OCI-LY1 (cell line): ENCODE results near the gene VEGFA.

Source experiments
- H2AFZ ChIP-seq: fragments of 200-600 bp; sonication (generic), shearing (Covaris generic); 2 replicates; pipeline ENCODE4 v1.6.0; 2014; ENCODE audit warnings: antibody characterized with exemption, mild to moderate bottlenecking, low read length
- H3F3A ChIP-seq: fragments of 200-600 bp; sonication (generic), shearing (Covaris generic); 2 replicates; pipeline ENCODE4 v1.6.0; 2014; ENCODE audit warnings: mild to moderate bottlenecking, antibody characterized with exemption, low read length, moderate library complexity; ENCODE audit not compliant: insufficient read depth
- H3K27ac ChIP-seq: fragments of 200-600 bp; sonication (generic); 2 replicates; pipeline ENCODE4 v1.5.1; 2014; ENCODE audit warnings: low read length, mixed run types, mild to moderate bottlenecking, low read depth; ENCODE audit not compliant: poor library complexity, severe bottlenecking
- H3K27me3 ChIP-seq: fragments of 200-600 bp; sonication (generic); 2 replicates; pipeline ENCODE4 v1.6.0; 2014; ENCODE audit warnings: antibody characterized with exemption, mild to moderate bottlenecking, low read length, moderate library complexity; ENCODE audit not compliant: insufficient read depth
- H3K36me3 ChIP-seq: fragments of 200-600 bp; sonication (generic); 2 replicates; pipeline ENCODE4 v1.6.1; 2014; ENCODE audit warnings: mild to moderate bottlenecking, antibody characterized with exemption, low read length, moderate library complexity, mixed read lengths; ENCODE audit not compliant: insufficient read depth
- H3K4me1 ChIP-seq: fragments of 200-600 bp; sonication (generic); 2 replicates; pipeline ENCODE4 v1.5.1; 2014; ENCODE audit warnings: mild to moderate bottlenecking, low read length, moderate library complexity; ENCODE audit not compliant: insufficient read depth, severe bottlenecking
- H3K4me2 ChIP-seq: fragments of 200-600 bp; sonication (generic), shearing (Covaris generic); 2 replicates; pipeline ENCODE4 v1.6.1; 2014; ENCODE audit warnings: low read length
- H3K4me3 ChIP-seq: fragments of 200-600 bp; sonication (generic); 2 replicates; pipeline ENCODE4 v1.5.1; 2014; ENCODE audit warnings: low read length, low read depth, mild to moderate bottlenecking, mixed read lengths; ENCODE audit not compliant: poor library complexity, severe bottlenecking
- H3K79me2 ChIP-seq: fragments of 200-600 bp; shearing (Covaris generic); 2 replicates; pipeline ENCODE4 v1.6.1; 2016; ENCODE audit warnings: mixed run types, low read length, mixed read lengths; ENCODE audit not compliant: insufficient read depth
- H3K9ac ChIP-seq: fragments of 200-600 bp; sonication (generic), shearing (Covaris generic); 2 replicates; pipeline ENCODE4 v1.6.1; 2014; ENCODE audit warnings: mild to moderate bottlenecking, low read length, mixed read lengths
- H3K9me2 ChIP-seq: fragments of 200-600 bp; sonication (generic), shearing (Covaris generic); 2 replicates; pipeline ENCODE4 v1.6.1; 2014; ENCODE audit warnings: low read depth, mild to moderate bottlenecking, low read length, mixed read lengths
- H3K9me3 ChIP-seq: fragments of 200-600 bp; shearing (Covaris generic); 2 replicates; pipeline ENCODE4 v1.6.1; 2014; ENCODE audit warnings: low read length, mixed read lengths
- H4K20me1 ChIP-seq: fragments of 200-600 bp; sonication (generic), shearing (Covaris generic); 2 replicates; pipeline ENCODE4 v1.6.0; 2016; ENCODE audit warnings: mild to moderate bottlenecking, low read length; ENCODE audit not compliant: insufficient read depth
- CTCF ChIP-seq: fragments of 200-600 bp; sonication (generic), shearing (Covaris generic); IDR thresholded peaks from 2 replicates; pipeline ENCODE4 v1.5.1; 2017; ENCODE audit warnings: mild to moderate bottlenecking, antibody characterized with exemption, low read length, moderate library complexity, mixed read lengths
- EZH2 ChIP-seq: fragments of 200-600 bp; sonication (generic), shearing (Covaris generic); IDR thresholded peaks from 2 replicates; pipeline ENCODE4 v1.8.0; 2017; ENCODE audit warnings: borderline replicate concordance, mixed run types, mild to moderate bottlenecking, antibody characterized with exemption, low read length, moderate library complexity, mixed read lengths

VEGFA gene

GRCh38 chr6:43835872-43836419 lies 65.9 kb downstream of the VEGFA start:
- H3K9me3 ChIP-seq: no peaks in the 10 kb centered on the region
- H4K20me1 ChIP-seq: no peaks in the 10 kb centered on the region
- no peaks in the 10 kb centered on the region for H3K79me2 ChIP-seq
- H3K27ac ChIP-seq: no peak overlapping the region
- H3K4me1 ChIP-seq: no peaks in the 10 kb centered on the region
- TF ChIP-seq EZH2 (no peak), CTCF (no peak)
- H3K4me3 ChIP-seq: no peak overlapping the region
- H3K4me2 ChIP-seq: no peak overlapping the region
- H3K27me3 ChIP-seq: no peaks in the 10 kb centered on the region; the same call in 1 of the 2 replicates
- no peak overlapping the region for H3K9ac ChIP-seq
- H3F3A ChIP-seq: no peaks in the 10 kb centered on the region
- no peaks in the 10 kb centered on the region for H3K36me3 ChIP-seq
- no peaks in the 10 kb centered on the region for H3K9me2 ChIP-seq
- no peak overlapping the region for H2AFZ ChIP-seq
